ENCODE measurements around the gene DOC2B. TPM values are rescaled to one million over a fixed set of nuclear protein-coding genes. Genes with fewer than 3 reads are reported as not detected.
"Not testable (repeated sequence)": the region's sequence is repeated elsewhere in the genome, so short reads cannot be mapped to it uniquely, and the experiment has no call there.

Gene DOC2B
- polyA plus RNA-seq, 1 of the 3 experiments (the other 2 are of a cell fraction): 0.16 TPM

DNA sequence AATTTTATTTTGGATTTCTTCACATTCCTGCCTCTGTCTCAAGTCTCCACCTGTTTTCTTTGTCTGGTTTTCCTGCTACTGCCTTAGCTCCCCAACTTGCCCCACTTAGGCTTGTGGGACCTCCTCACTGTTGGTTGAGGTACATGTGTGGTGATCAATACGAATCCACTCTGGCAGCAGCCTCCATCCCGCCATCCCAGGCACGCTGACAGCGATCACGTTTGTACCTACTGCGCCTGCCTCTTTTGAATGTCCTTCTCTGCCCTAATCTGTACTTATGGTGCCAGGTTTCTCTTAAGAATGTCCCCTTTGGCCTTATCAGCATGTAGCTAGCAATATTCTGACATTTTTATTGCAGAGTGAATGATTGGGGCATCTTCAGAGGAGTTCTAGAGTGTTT is 46.4 kb downstream of the DOC2B start:
- H3K9me2 ChIP-seq; CTCF ChIA-PET; H3K27me3 ChIP-seq (ENCODE audit: insufficient read depth); H3K36me3 ChIP-seq (replicated peaks in 1 of 2; ENCODE audit: control insufficient read depth in 1 of 2, insufficient read depth in 2 of 2, low read length in 1 of 2); H3K4me1 ChIP-seq (ENCODE audit: control insufficient read depth in 1 of 2, insufficient read depth in 2 of 2, low read depth in 1 of 2, low read length in 1 of 2); H2AFZ ChIP-seq (ENCODE audit: low read depth); POLR2A ChIA-PET; DNase-seq; H3K9ac ChIP-seq; H3K4me3 ChIP-seq (ENCODE audit: low read depth in 2 of 2, low read length in 1 of 2); H3K9me3 ChIP-seq; H4K20me1 ChIP-seq (ENCODE audit: insufficient read depth); H3K4me2 ChIP-seq; H3F3A ChIP-seq (replicated peaks; ENCODE audit: insufficient read depth); H3K79me2 ChIP-seq (ENCODE audit: insufficient read depth); H3K27ac ChIP-seq (ENCODE audit: low read depth in 2 of 2, low read length in 1 of 2): not testable (repeated sequence)
- WGBS (ENCODE audit: low lambda C conversion rate): 55% methylated on average over 6 of the region's 6 CpGs

DNA sequence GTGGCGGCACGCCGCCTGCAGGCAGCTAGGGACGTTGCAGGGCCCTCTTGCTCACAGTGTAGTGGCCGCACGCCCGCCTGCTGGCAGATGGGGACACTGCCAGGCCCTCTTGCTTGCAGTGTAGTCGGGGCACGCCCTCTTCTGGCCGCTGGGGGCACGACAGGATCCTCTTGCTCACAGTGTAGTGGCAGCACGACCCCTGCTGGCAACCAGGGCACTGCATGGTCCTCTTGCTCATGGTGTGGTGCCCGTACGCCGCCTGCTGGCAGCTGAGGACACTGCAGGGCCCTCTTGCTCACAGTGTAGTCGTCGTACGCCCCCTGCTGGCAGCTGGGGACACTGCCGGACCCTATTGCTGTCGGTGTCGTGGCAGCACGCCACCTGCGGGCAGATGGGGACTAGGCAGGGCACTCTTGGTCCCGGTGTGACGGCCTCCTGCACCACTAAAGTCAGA is 47.1 kb downstream of the DOC2B start:
- POLR2A ChIA-PET; H3K27me3 ChIP-seq (ENCODE audit: insufficient read depth); CTCF ChIA-PET; H2AFZ ChIP-seq (ENCODE audit: low read depth); H3K9me3 ChIP-seq; H3K9ac ChIP-seq; H3K27ac ChIP-seq (ENCODE audit: low read depth in 2 of 2, low read length in 1 of 2); H3K36me3 ChIP-seq (replicated peaks in 1 of 2; ENCODE audit: control insufficient read depth in 1 of 2, insufficient read depth in 2 of 2, low read length in 1 of 2); H3K4me1 ChIP-seq (ENCODE audit: control insufficient read depth in 1 of 2, insufficient read depth in 2 of 2, low read depth in 1 of 2, low read length in 1 of 2); H3F3A ChIP-seq (replicated peaks; ENCODE audit: insufficient read depth); DNase-seq; H3K4me2 ChIP-seq; H4K20me1 ChIP-seq (ENCODE audit: insufficient read depth); H3K4me3 ChIP-seq (ENCODE audit: low read depth in 2 of 2, low read length in 1 of 2); H3K79me2 ChIP-seq (ENCODE audit: insufficient read depth); H3K9me2 ChIP-seq: not testable (repeated sequence)
- 44% methylated on average over 8 of the region's 25 CpGs for WGBS (ENCODE audit: low lambda C conversion rate)

DNA sequence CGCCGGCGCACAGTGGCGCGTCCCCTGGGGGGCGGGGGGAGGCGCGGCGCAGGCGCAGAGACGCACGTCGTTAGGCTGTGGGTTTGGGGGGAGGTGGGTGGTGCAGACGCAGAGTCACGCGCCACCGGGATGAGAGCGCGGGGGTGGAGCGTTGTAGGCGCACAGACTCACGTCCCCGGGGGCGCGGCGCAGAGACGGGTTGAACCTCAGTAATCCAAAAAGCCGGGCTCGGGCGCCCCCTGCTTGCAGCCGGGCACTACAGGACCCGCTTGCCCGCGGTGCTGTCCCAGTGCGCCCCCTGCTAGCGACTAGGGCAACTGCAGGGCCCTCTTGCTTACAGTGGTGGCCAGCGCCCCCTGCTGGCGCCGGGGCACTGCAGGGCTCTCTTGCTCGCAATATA is 47.5 kb downstream of the DOC2B start:
- H3K9me2 ChIP-seq; H3K9ac ChIP-seq; H3K36me3 ChIP-seq (replicated peaks in 1 of 2; ENCODE audit: control insufficient read depth in 1 of 2, insufficient read depth in 2 of 2, low read length in 1 of 2); H3K27me3 ChIP-seq (ENCODE audit: insufficient read depth); POLR2A ChIA-PET; H3K9me3 ChIP-seq; CTCF ChIA-PET; H3K4me3 ChIP-seq (ENCODE audit: low read depth in 2 of 2, low read length in 1 of 2); H3K79me2 ChIP-seq (ENCODE audit: insufficient read depth); H4K20me1 ChIP-seq (ENCODE audit: insufficient read depth); H3K4me1 ChIP-seq (ENCODE audit: control insufficient read depth in 1 of 2, insufficient read depth in 2 of 2, low read depth in 1 of 2, low read length in 1 of 2); H3F3A ChIP-seq (replicated peaks; ENCODE audit: insufficient read depth); H3K4me2 ChIP-seq; H3K27ac ChIP-seq (ENCODE audit: low read depth in 2 of 2, low read length in 1 of 2); H2AFZ ChIP-seq (ENCODE audit: low read depth); DNase-seq: not testable (repeated sequence)
- WGBS (ENCODE audit: low lambda C conversion rate): 96% methylated on average over 5 of the region's 40 CpGs

DNA sequence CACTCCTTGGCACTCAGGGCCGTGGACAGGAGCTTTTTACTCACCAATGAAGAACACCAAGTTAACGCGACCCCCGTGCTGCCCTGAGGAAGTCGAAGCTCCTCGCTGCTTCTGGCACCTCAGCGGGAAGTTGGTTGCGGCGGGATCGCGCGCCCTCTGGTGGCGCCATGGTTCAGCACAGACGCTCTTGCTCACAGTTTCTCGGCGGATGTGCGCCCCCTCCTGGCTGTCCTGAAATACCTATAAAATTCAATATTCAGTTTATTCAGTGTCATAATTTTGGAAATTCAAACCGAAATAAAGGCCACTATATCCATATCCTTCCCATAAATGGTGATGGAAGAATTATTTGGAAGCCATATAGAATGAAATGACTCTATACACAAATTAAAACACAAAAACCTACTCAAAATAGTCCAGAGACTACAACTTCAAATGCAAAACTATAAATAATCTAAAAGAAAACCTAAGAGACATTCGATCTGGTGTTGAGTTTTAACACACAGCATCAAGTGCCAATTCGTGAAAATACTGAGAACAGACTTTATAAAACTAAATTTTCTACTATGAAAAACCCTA is 63.0 kb downstream of the DOC2B start:
- H3K36me3 ChIP-seq (replicated peaks in 1 of 2; ENCODE audit: control insufficient read depth in 1 of 2, insufficient read depth in 2 of 2, low read length in 1 of 2); H3K4me2 ChIP-seq; H3K27me3 ChIP-seq (ENCODE audit: insufficient read depth); H2AFZ ChIP-seq (ENCODE audit: low read depth); POLR2A ChIA-PET; H3K79me2 ChIP-seq (ENCODE audit: insufficient read depth); H4K20me1 ChIP-seq (ENCODE audit: insufficient read depth); CTCF ChIA-PET; H3K9ac ChIP-seq; H3K4me1 ChIP-seq (ENCODE audit: control insufficient read depth in 1 of 2, insufficient read depth in 2 of 2, low read depth in 1 of 2, low read length in 1 of 2); DNase-seq; H3K4me3 ChIP-seq (ENCODE audit: low read depth in 2 of 2, low read length in 1 of 2); H3K27ac ChIP-seq (ENCODE audit: low read depth in 2 of 2, low read length in 1 of 2); H3F3A ChIP-seq (replicated peaks; ENCODE audit: insufficient read depth); H3K9me3 ChIP-seq; H3K9me2 ChIP-seq: not testable (repeated sequence)
- TF ChIP-seq, protein P1, sequence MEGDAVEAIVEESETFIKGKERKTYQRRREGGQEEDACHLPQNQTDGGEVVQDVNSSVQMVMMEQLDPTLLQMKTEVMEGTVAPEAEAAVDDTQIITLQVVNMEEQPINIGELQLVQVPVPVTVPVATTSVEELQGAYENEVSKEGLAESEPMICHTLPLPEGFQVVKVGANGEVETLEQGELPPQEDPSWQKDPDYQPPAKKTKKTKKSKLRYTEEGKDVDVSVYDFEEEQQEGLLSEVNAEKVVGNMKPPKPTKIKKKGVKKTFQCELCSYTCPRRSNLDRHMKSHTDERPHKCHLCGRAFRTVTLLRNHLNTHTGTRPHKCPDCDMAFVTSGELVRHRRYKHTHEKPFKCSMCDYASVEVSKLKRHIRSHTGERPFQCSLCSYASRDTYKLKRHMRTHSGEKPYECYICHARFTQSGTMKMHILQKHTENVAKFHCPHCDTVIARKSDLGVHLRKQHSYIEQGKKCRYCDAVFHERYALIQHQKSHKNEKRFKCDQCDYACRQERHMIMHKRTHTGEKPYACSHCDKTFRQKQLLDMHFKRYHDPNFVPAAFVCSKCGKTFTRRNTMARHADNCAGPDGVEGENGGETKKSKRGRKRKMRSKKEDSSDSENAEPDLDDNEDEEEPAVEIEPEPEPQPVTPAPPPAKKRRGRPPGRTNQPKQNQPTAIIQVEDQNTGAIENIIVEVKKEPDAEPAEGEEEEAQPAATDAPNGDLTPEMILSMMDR (IDR thresholded peaks at IDR 0.05): 0 out of 2 replicates have a peak, but pooled peaks have one; percentile 13
- under 1% methylated on average over 4 of the region's 20 CpGs for WGBS (ENCODE audit: low lambda C conversion rate)
